Stimulated activated CD4-positive, alpha-beta T cell treated with anti-CD3 and anti-CD28 coated beads, Interleukin-4, amount 100 ng/mL, for 48 hours (primary cell): ENCODE data around the gene FGD2.
A peak's percentile ranks its signal among the peaks of the same experiment; 100 is the strongest.

Source experiments
- DNase-seq, 2 donors: peaks; one replicate each; pipeline ENCODE4 v3.0.0-alpha.2; 2020; ENCODE audit warnings: low read depth in 2 of 2

FGD2 gene

DNA sequence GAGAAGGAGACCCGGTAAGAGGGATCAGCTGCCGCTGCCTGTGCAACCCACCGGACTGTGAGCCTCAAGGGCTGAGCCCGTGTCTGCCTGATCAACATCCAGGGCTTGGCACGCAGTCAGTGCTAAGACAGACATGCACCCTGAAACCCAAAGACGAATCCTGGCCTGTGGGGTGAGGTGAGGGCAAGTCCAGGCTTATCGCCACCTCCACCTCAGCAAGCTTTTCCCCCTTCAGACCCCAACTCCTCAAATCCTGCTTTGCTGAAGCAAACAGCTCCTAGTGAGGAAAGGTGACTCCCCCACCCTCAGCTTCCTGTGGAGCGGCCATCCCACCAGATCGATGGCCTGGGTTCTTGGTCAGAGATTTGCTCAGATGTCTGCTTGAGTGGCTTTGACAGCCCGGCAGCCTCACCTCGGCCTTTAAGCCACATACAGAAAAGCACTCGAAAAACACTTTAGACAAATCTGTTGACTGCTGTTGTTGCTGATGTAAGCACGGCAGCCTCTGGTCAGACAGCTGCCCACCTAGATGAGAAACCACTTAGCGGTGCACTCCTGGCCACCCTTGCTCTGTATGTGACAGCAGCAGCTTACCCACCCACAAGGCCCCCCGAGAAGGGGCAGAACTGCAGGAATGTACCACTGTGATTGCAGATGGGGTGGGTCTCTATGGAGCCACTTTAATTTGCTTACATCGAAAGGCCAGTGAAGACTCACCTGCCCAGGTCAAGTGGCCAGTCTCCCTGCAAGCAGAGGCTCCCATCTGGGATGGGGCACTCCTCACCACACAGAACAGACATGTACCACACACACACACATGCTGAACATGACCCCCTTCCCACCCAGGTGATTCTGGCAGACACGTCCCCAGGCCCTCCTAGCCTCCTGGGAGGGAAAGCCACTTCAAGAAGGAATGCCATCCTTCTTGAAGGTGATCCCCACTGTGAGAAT, 34.3 kb upstream of the FGD2 start:
- no peak for DNase-seq

DNA sequence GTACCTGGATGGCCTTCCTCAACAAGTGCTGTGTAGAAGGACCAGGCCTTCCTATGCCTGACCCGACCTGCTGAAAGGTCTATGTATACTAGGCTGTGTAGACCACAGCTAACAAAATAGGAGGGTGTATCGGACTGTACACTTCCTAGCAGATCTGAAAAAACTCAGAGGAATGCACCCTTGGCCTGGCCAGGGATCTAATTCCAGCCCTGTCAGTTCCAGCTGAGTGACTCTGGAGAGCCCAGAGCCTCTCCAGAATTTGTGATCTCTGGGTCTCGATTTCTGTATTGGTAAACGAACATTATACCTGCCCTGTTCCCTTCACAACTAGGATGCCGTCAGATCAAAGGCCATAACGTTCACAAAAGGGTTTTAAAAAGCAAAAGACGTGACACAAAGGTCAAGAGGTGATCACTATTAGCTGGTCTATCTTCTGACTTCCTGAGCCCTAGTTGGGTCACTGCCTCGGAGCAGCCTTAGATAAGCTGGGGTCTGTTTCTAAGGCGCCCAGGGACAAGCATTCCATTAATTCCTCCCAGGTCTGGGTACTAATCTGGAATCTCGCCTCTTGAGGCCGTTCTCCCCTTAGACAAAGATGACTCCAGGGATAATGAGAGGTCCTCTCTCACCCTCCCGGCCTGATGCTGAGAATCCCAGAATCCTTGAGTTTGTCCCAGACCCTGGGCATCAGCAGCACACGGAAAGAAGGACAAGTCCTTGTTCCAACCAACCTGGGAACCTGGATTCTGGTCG, 33.4 kb upstream of the FGD2 start:
- no peak for DNase-seq

- DNase-seq: no peak
Observed at GRCh38 chr6:36973190-36973589, 32.3 kb upstream of the FGD2 start.

DNA sequence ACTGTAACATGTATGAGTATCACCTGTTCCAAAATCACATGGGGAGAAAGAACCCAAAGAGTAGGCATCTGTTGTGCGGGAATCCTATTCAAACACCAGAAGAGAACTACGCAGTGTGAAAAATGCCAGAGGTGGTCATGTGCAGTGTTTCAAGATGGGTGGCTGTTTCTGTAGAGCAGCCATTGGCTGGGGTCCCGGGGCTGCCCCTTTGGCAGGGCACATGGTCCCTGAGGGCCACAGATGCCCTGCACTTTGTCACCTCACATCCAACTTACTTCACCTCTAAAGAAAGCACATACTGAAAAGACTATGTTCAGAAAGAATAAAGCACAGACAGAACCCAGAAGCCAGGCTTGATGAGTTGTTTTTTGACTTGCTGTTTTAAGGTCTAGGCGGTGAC, 31.8 kb upstream of the FGD2 start:
- DNase-seq: no peak

- no peak for DNase-seq
Observed at GRCh38 chr6:36975231-36976006, 30.0 kb upstream of the FGD2 start.

- DNase-seq: no peak
Observed at GRCh38 chr6:36976007-36976264, 29.5 kb upstream of the FGD2 start.

- no peak for DNase-seq
Observed at GRCh38 chr6:36976509-36976908, 28.9 kb upstream of the FGD2 start.

DNA sequence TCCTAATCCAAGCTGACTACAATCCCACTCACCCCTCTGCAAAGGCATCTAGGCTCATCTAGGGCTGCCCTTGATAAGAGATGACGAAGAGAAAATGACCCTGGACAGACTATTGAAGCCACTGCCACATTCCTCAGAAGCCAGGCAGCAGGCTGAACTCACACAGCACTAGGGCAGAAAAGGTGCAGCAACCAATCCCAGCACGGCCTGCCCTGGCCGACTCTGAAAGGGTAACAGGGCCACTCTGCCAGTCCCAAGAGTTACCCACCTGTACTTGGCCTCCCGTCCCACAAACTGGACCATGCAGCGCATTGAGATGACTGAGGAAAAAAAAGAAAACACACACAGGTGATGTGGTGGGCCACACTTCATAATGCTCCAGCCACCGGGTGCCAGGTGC, 28.5 kb upstream of the FGD2 start:
- DNase-seq: no peak

- DNase-seq: no peak
Observed at GRCh38 chr6:36977470-36977941, 27.9 kb upstream of the FGD2 start.

- no peak for DNase-seq
Observed at GRCh38 chr6:36978421-36979346, 26.8 kb upstream of the FGD2 start.

GRCh38 chr6:36979347-36979742, 26.1 kb upstream of the FGD2 start:
- DNase-seq: no peak

GRCh38 chr6:36980129-36980528, 25.3 kb upstream of the FGD2 start:
- no peak for DNase-seq

GRCh38 chr6:36980876-36981619, 24.4 kb upstream of the FGD2 start:
- DNase-seq: no peak

- DNase-seq: no peak
Observed at GRCh38 chr6:36983538-36983937, 21.9 kb upstream of the FGD2 start.

GRCh38 chr6:36984581-36985416, 20.7 kb upstream of the FGD2 start:
- DNase-seq: peak; percentile 59

GRCh38 chr6:36985417-36985807, 20.0 kb upstream of the FGD2 start:
- no peak for DNase-seq

GRCh38 chr6:36985808-36986703, 19.4 kb upstream of the FGD2 start, which contains the start of gene MTCH1:
TSS of gene MTCH1 (minus strand) at chr6:36986196. CDS start at chr6:36986173, 23 bp downstream.
- peak; percentile 79 to 80 for DNase-seq

- DNase-seq: no peak
Observed at GRCh38 chr6:36986704-36987047, 18.8 kb upstream of the FGD2 start.

DNA sequence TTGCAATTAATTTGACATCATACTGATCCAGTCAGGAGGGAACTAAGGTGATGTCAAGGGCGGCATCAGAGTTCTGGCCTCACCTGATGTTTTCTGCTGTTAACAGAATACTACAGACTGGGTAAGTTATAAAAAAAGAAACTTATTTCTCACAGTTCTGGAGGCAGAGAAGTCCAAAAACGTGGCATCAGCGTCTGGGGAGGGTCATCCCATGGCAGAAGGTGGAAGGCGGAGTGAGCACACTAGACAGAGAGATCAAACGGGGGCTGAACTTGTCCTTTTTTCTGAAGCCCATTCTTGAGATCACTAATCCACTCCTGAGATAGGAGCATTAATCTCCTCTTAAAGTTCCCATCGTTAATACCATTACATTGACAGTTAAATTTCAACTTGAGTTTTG, 16.2 kb upstream of the FGD2 start:
- DNase-seq: no peak
